Gastrocnemius medialis (tissue), 4 donors: ENCODE results near the gene DDTL. TPM values are rescaled to one million over a fixed set of nuclear protein-coding genes. Genes with fewer than 3 reads are reported as not detected.
"Not testable (repeated sequence)": the region's sequence is repeated elsewhere in the genome, so short reads cannot be mapped to it uniquely, and the experiment has no call there.

Experiments
- ATAC-seq, 2 donors: fragments of 150-250 bp; one replicate each; pipeline ENCODE4 v1.9.1; 2016
- DNase-seq, 2 donors: peaks; one replicate each; pipeline ENCODE4 v3.0.0-alpha.2; 2019
- H3K27ac ChIP-seq, 4 donors: fragments of 200-600 bp; sonication (generic); 1 replicate in 1 of 4; 2 replicates in 3 of 4; pipeline ENCODE4 v1.5.1; 2016 to 2018; ENCODE audit warnings: mild to moderate bottlenecking in 2 of 4, moderate library complexity in 1 of 4
- H3K27me3 ChIP-seq, 3 donors: fragments of 200-600 bp; sonication (generic) in 2 of 3; 1 replicate in 1 of 3; 2 replicates in 2 of 3; pipeline versions ENCODE4 v1.5.1 to v1.6.0; 2016 to 2019; ENCODE audit warnings: mild to moderate bottlenecking in 1 of 3, moderate library complexity in 1 of 3
- H3K36me3 ChIP-seq, 2 donors: fragments of 200-600 bp; sonication (generic) in 1 of 2; one replicate each; pipeline ENCODE4 v1.5.1; 2017 to 2018
- H3K4me1 ChIP-seq, 2 donors: fragments of 200-600 bp; sonication (generic) in 1 of 2; one replicate each; pipeline ENCODE4 v1.5.1; 2016 to 2017; ENCODE audit warnings: mild to moderate bottlenecking in 2 of 2
- H3K4me3 ChIP-seq, 4 donors: fragments of 200-600 bp; sonication (generic) in 3 of 4; 1 replicate in 1 of 4; 2 replicates in 3 of 4; pipeline ENCODE4 v1.5.1; 2016 to 2019; ENCODE audit warnings: mild to moderate bottlenecking in 2 of 4
- H3K9me3 ChIP-seq, 3 donors: fragments of 200-600 bp; sonication (generic) in 2 of 3; 1 replicate in 1 of 3; 2 replicates in 2 of 3; pipeline ENCODE4 v1.5.1; 2016 to 2019
- CTCF ChIP-seq, 5 experiments: fragments of 450-650 bp in 3 of 5; fragments of 200-600 bp in 2 of 5; sonication (generic) in 2 of 5; IDR thresholded peaks in 4 of 5; conservative IDR thresholded peaks in 1 of 5; 1 replicate in 4 of 5; 2 replicates in 1 of 5; pipeline ENCODE4 v1.5.1; 2016 to 2019; ENCODE audit warnings: antibody characterized with exemption in 5 of 5, mild to moderate bottlenecking in 3 of 5, moderate library complexity in 3 of 5
- POLR2A ChIP-seq, 2 donors: fragments of 450-650 bp; IDR thresholded peaks; one replicate each; pipeline ENCODE4 v1.6.1; 2017; ENCODE audit warnings: antibody characterized with exemption in 2 of 2, mild to moderate bottlenecking in 2 of 2, moderate library complexity in 2 of 2
- in situ Hi-C, 4 donors: fragments of 200-750 bp; cut with MboI; loops; one replicate each; pipeline versions ENCODE4 v1.15.0 to v1.8.0; 2017; ENCODE audit warnings: low sequenced_read_pairs in 4 of 4
- intact Hi-C: fragments of 100-400 bp; cut with DNase I; formaldehyde crosslinking; loops from one replicate; pipeline ENCODE4 v1.15.1; 2023; ENCODE audit warnings: low total_unique reads
- total RNA-seq, 4 donors: library from RNA; depleted of rRNA; stranded (reverse); fragments of >200 nt; gene quantifications; one replicate each; pipeline versions ENCODE4 v1.1.0 to v1.2.3, GENCODE V29; 2016

The DDTL gene
- total RNA-seq, 4 donors from 2014 or later = 0.88 to 1.1 TPM; not detected in 2

DNA sequence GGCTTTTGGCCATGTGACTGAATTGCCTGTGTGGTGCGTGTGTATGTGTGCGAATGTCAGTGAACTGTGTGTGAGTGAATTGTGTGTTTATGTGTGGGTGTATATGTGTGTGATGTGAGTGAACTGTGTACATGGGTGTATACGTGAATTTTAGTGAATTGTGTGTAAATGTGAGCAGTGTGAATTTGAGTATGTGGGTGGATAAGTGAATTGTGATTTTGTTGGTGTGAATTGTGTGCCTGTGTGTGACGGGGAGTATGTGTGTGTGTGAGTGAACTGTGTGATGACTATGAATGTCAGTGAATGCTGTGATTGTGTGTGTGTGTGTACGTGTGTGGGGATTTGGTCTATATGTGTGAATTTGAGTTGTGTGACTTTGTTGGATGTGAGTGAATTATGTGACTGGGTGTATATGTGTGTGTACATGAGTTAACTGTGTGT, 3.5 kb downstream of the DDTL start:
- Histone ChIP-seq H3K4me1 (no peaks in the 10 kb centered on the region), H3K27me3 (no peaks in the 10 kb centered on the region), H3K4me3 (no peak overlapping the region), H3K9me3 (no peaks in the 10 kb centered on the region), H3K36me3 (peaks cover 0 to 12% of the 10 kb centered on the region in 2 donors), H3K27ac (no peak overlapping the region)
- DNase-seq = no peak
- TF ChIP-seq CTCF (IDR thresholded peaks at IDR 0.05 in 4 of 5, conservative IDR thresholded peaks at IDR 0.05 in 1 of 5) (no peak), POLR2A (IDR thresholded peaks at IDR 0.05) (no peak)
- intact Hi-C loops = no loop called here
- ATAC-seq = no peak
- in situ Hi-C loops = loop anchor here in 1 of 4 donors (10.0 kb wide), 1 partner anchor 45 kb away; no protein-coding TSS in a partner anchor

- no peak for TF ChIP-seq CTCF (IDR thresholded peaks at IDR 0.05 in 4 of 5, conservative IDR thresholded peaks at IDR 0.05 in 1 of 5)
- TF ChIP-seq POLR2A (IDR thresholded peaks at IDR 0.05) = no peak
- H3K9me3 ChIP-seq = no peaks in the 10 kb centered on the region
- H3K36me3 ChIP-seq = peaks cover 0 to 12% of the 10 kb centered on the region in 2 donors
- H3K27ac ChIP-seq = no peak overlapping the region
- DNase-seq (no peak), ATAC-seq (no peak)
- H3K4me1 ChIP-seq = no peaks in the 10 kb centered on the region
- in situ Hi-C loops = loop anchor here in 1 of 4 donors (10.0 kb wide), 1 partner anchor 46 kb away; no protein-coding TSS in a partner anchor
- H3K27me3 ChIP-seq = no peaks in the 10 kb centered on the region
- intact Hi-C loops = no loop called here
- no peak overlapping the region for H3K4me3 ChIP-seq
Observed at GRCh38 chr22:23970816-23971486, 4.3 kb downstream of the DDTL start.

DNA sequence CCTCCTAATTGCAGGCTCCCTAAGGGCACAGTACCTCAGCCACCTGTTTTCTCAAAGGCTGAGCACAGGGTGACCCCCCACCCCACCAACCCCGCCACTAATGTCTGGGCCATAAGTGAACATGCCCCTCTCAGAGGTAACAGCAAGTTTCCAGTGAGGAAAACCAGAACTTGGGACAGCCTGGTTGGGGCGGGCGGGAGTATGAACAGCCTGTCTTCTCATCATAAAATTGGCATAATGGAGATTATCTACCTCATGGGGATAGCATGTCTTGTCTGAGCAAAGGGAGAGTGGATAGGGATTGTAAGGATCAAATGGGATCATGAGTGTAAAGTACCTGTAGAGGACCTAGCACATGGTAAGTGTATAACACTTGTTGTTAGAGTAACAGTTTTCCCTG, 5.2 kb downstream of the DDTL start:
- H3K4me3 ChIP-seq, H3K9me3 ChIP-seq, H3K4me1 ChIP-seq, intact Hi-C loops, DNase-seq, ATAC-seq, H3K27me3 ChIP-seq, H3K27ac ChIP-seq: not testable (repeated sequence)
- H3K36me3 ChIP-seq = peaks cover 0 to 12% of the 10 kb centered on the region in 2 donors
- in situ Hi-C loops = loop anchor here in 1 of 4 donors (10.0 kb wide), 1 partner anchor 47 kb away; no protein-coding TSS in a partner anchor

DNA sequence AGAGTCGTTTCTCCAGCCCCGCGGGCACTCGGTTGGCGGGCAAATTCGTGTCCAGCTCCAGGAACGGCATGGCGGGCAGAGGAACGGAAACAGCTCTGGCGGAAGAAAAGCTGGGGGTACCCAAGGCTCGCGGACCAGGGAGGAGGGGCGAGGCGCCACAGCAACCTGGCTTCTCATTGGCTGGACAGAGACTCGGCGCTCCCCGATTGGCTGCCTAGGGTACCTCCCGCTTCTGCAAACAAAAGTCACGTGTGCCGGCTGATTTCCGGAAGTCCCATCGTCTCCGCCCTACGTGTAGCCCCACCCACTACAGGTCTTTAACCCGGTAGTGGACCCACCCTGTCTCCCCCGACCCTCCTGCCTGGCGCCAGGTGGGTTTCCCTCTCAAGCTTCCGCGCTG, 7.7 kb downstream of the DDTL start, which contains the start of gene DDT:
DDT (minus strand) TSS at position 97 of the 400 bp plus-strand sequence; CDS start at position 70, 27 bp downstream.
- H3K27ac ChIP-seq, H3K9me3 ChIP-seq, H3K4me1 ChIP-seq, intact Hi-C loops, H3K27me3 ChIP-seq, DNase-seq, H3K4me3 ChIP-seq: not testable (repeated sequence)
- in situ Hi-C loops = loop anchor here in 1 of 4 donors (10.0 kb wide), 1 partner anchor 50 kb away; no protein-coding TSS in a partner anchor
- peaks cover 0 to 12% of the 10 kb centered on the region in 2 donors for H3K36me3 ChIP-seq
- peak; percentile 98 to 99 for ATAC-seq

- H3K27me3 ChIP-seq, H3K9me3 ChIP-seq, H3K4me1 ChIP-seq, DNase-seq, H3K27ac ChIP-seq, intact Hi-C loops, H3K4me3 ChIP-seq: not testable (repeated sequence)
- in situ Hi-C loops = loop anchor here in 1 of 4 donors (10.0 kb wide), 1 partner anchor 50 kb away; no protein-coding TSS in a partner anchor
- ATAC-seq = peak; percentile 11 to 47
- H3K36me3 ChIP-seq = peaks cover 0 to 12% of the 10 kb centered on the region in 2 donors
Observed at GRCh38 chr22:23974836-23975352, 8.2 kb downstream of the DDTL start.

DNA sequence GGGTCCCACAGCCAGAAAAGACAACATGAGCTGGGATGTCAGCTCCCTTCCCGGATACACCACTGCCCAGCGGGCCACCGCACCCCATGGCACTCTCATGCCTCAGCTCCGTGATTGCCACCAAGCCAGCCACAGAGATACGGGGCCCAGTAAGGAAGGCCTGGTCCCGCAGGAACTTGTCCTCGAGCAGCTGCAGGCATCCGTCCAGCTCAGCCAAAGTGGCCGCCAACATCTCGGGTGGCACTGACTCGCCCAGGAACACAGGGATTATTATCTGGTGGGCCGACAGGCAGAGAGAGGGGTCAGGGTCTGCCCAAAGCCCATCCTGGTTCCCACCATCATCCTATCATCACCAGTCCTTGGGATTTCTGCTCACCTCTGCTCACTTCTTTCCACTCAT, 10.6 kb downstream of the DDTL start:
- H3K27ac ChIP-seq, H3K9me3 ChIP-seq, H3K4me1 ChIP-seq, DNase-seq, H3K36me3 ChIP-seq, ATAC-seq, intact Hi-C loops, H3K27me3 ChIP-seq, H3K4me3 ChIP-seq: not testable (repeated sequence)
- in situ Hi-C loops = loop anchor here in 1 of 4 donors (10.0 kb wide), 1 partner anchor 53 kb away; no protein-coding TSS in a partner anchor

GRCh38 chr22:23979557-23980240, 13.0 kb downstream of the DDTL start, which contains the start of gene GSTT2:
Gene GSTT2, plus strand, starts transcription at chr22:23980134.
- H3K27ac ChIP-seq, intact Hi-C loops, DNase-seq, H3K4me1 ChIP-seq, H3K9me3 ChIP-seq, H3K36me3 ChIP-seq, H3K27me3 ChIP-seq: not testable (repeated sequence)
- in situ Hi-C loops = loop anchor here in 1 of 4 donors (10.0 kb wide), 1 partner anchor 55 kb away; no protein-coding TSS in a partner anchor
- peak within 1 kb of the TSS in 1 of 4 donors; percentile 32 for H3K4me3 ChIP-seq
- ATAC-seq = peak; percentile 69 to 76

- H3K4me1 ChIP-seq, H3K27me3 ChIP-seq, H3K27ac ChIP-seq, DNase-seq, H3K36me3 ChIP-seq, intact Hi-C loops, H3K9me3 ChIP-seq, ATAC-seq, in situ Hi-C loops: not testable (repeated sequence)
- H3K4me3 ChIP-seq = peak overlapping the region in 1 of 4 donors; percentile 32
Observed at GRCh38 chr22:23980567-23980966, 13.9 kb downstream of the DDTL start.
